Liver (tissue), 9 donors: Measurements from ENCODE around the gene GCN1. TPM values are rescaled to one million over a fixed set of nuclear protein-coding genes. Genes with fewer than 3 reads are reported as not detected.
A peak's percentile ranks its signal among the peaks of the same experiment; 100 is the strongest.

ENCODE experiments used
- DNase-seq: peaks from one replicate; pipeline ENCODE4 v3.0.0-alpha.2; 2017; ENCODE audit warnings: low spot score
- H3K27ac ChIP-seq, 2 donors: one replicate each; pipeline ENCODE4 v1.7.0; 2013; ENCODE audit warnings: inconsistent platforms in 2 of 2, low read length in 2 of 2, control low read depth in 1 of 2, low read depth in 1 of 2, mild to moderate bottlenecking in 1 of 2
- H3K27me3 ChIP-seq, 4 donors: one replicate each; pipeline versions ENCODE4 v1.6.1 to v1.7.0; 2013; ENCODE audit warnings: low read length in 3 of 4, inconsistent platforms in 1 of 4, mild to moderate bottlenecking in 1 of 4, moderate library complexity in 1 of 4; ENCODE audit not compliant: control insufficient read depth in 4 of 4, insufficient read depth in 4 of 4
- H3K36me3 ChIP-seq, 4 donors: one replicate each; pipeline versions ENCODE4 v1.6.1 to v1.7.0; 2013; ENCODE audit warnings: low read length in 3 of 4, mild to moderate bottlenecking in 3 of 4, low read depth in 1 of 4, moderate library complexity in 1 of 4; ENCODE audit not compliant: control insufficient read depth in 4 of 4, insufficient read depth in 3 of 4
- H3K4me1 ChIP-seq, 4 donors: one replicate each; pipeline versions ENCODE4 v1.6.1 to v1.7.0; 2013; ENCODE audit warnings: low read length in 3 of 4, mild to moderate bottlenecking in 3 of 4, moderate library complexity in 1 of 4; ENCODE audit not compliant: control insufficient read depth in 4 of 4, insufficient read depth in 4 of 4
- H3K4me3 ChIP-seq, 3 donors: one replicate each; pipeline versions ENCODE4 v1.6.1 to v1.7.0; 2013; ENCODE audit warnings: low read length in 3 of 3, control low read depth in 1 of 3, low read depth in 1 of 3, mild to moderate bottlenecking in 1 of 3
- H3K9ac ChIP-seq, 2 donors: one replicate each; pipeline ENCODE4 v1.7.0; 2013; ENCODE audit warnings: low read length in 2 of 2, mild to moderate bottlenecking in 2 of 2, moderate library complexity in 2 of 2, control low read depth in 1 of 2, low read depth in 1 of 2
- H3K9me3 ChIP-seq, 4 donors: one replicate each; pipeline versions ENCODE4 v1.6.1 to v1.7.0; 2013; ENCODE audit warnings: low read length in 3 of 4; ENCODE audit not compliant: control insufficient read depth in 4 of 4
- EGR1 ChIP-seq, 2 donors: IDR thresholded peaks; 2 replicates each; pipeline ENCODE4 v1.6.1; 2016 to 2018; ENCODE audit warnings: antibody characterized with exemption in 2 of 2, low read depth in 2 of 2
- FOXA1 ChIP-seq: IDR thresholded peaks from 2 replicates; pipeline ENCODE4 v1.6.1; 2016; ENCODE audit warnings: antibody characterized with exemption
- FOXA2 ChIP-seq: IDR thresholded peaks from 2 replicates; pipeline ENCODE4 v1.6.1; 2016; ENCODE audit warnings: antibody characterized with exemption
- GABPA ChIP-seq, 2 donors: IDR thresholded peaks in 1 of 2; conservative IDR thresholded peaks in 1 of 2; 2 replicates each; pipeline ENCODE4 v1.6.1; 2016; ENCODE audit warnings: antibody characterized with exemption in 2 of 2, mild to moderate bottlenecking in 1 of 2, moderate library complexity in 1 of 2
- HNF4A ChIP-seq, 2 donors: conservative IDR thresholded peaks; 2 replicates each; pipeline ENCODE4 v1.6.1; 2016; ENCODE audit warnings: antibody characterized with exemption in 2 of 2, mild to moderate bottlenecking in 2 of 2
- HNF4G ChIP-seq: IDR thresholded peaks from 2 replicates; pipeline ENCODE4 v1.6.1; 2016; ENCODE audit warnings: antibody characterized with exemption
- JUND ChIP-seq, 2 donors: IDR thresholded peaks; 2 replicates each; pipeline ENCODE4 v1.6.1; 2016; ENCODE audit warnings: antibody characterized with exemption in 2 of 2
- NR2F2 ChIP-seq: IDR thresholded peaks from 2 replicates; pipeline ENCODE4 v1.6.1; 2016; ENCODE audit warnings: antibody characterized with exemption
- RAD21 ChIP-seq, 2 donors: IDR thresholded peaks; 2 replicates each; pipeline ENCODE4 v1.6.1; 2016; ENCODE audit warnings: antibody characterized with exemption in 2 of 2, mild to moderate bottlenecking in 2 of 2
- REST ChIP-seq: IDR thresholded peaks from 2 replicates; pipeline ENCODE4 v1.6.1; 2016; ENCODE audit warnings: antibody characterized with exemption, mild to moderate bottlenecking
- RXRA ChIP-seq, 2 donors: IDR thresholded peaks; 2 replicates each; pipeline ENCODE4 v1.6.1; 2017 to 2018; ENCODE audit warnings: antibody characterized with exemption in 2 of 2, mild to moderate bottlenecking in 1 of 2
- SP1 ChIP-seq: IDR thresholded peaks from 2 replicates; pipeline ENCODE4 v1.6.1; 2018; ENCODE audit warnings: antibody characterized with exemption, mild to moderate bottlenecking
- TAF1 ChIP-seq: conservative IDR thresholded peaks from 2 replicates; pipeline ENCODE4 v1.6.1; 2016; ENCODE audit warnings: antibody characterized with exemption, mild to moderate bottlenecking
- YY1 ChIP-seq: IDR thresholded peaks from 2 replicates; pipeline ENCODE4 v1.6.1; 2016; ENCODE audit warnings: antibody characterized with exemption, mild to moderate bottlenecking
- ZBTB33 ChIP-seq: IDR thresholded peaks from 2 replicates; pipeline ENCODE4 v1.6.1; 2016; ENCODE audit warnings: antibody characterized with exemption
- WGBS: extraction: QIAGEN DNeasy Blood & Tissue Kit; methylation state at CpG from one replicate; pipeline ENCODE4 v1.1.7; 2013; 5-methylcytosine and 5-hydroxymethylcytosine counted together
- polyA plus RNA-seq, 2 donors: library from polyadenylated mRNA; stranded (reverse) in 1 of 2; unstranded in 1 of 2; fragments of 200-250 nt in 1 of 2; fragments of >200 nt in 1 of 2; fragmentation: Nextera tagmentation in 1 of 2; extraction: Ambion mirVana in 1 of 2; gene quantifications; one replicate each; pipeline versions ENCODE4 v1.2.1 to v1.2.3, GENCODE V29; 2013 to 2015
- total RNA-seq, 2 donors: library from RNA; depleted of rRNA; stranded (reverse); fragments of >200 nt; gene quantifications; one replicate each; pipeline ENCODE4 v1.2.3, GENCODE V29; 2014
- TF ChIP-seq, protein P1 (sequence below): IDR thresholded peaks from 2 replicates; pipeline ENCODE4 v1.6.1; 2016; ENCODE audit warnings: antibody characterized with exemption
- TF ChIP-seq, protein P2 (sequence below): IDR thresholded peaks from 2 replicates; pipeline ENCODE4 v1.6.1; 2016; ENCODE audit warnings: antibody characterized with exemption
- TF ChIP-seq, protein P3 (sequence below): fragments of 150-350 bp; IDR thresholded peaks from 2 replicates; pipeline ENCODE4 v1.5.1; 2017; ENCODE audit warnings: improper control_type of control experiment, low read depth, low read length; ENCODE audit not compliant: missing input control
- donor health status: healthy.
- donor health status: healthy.
- donor health status: healthy.
- donor health status: healthy.
- donor health status: healthy.

GCN1 gene
- total and polyA plus RNA-seq, 4 donors = 7.3 to 78.6 (median 25.8) TPM

DNA sequence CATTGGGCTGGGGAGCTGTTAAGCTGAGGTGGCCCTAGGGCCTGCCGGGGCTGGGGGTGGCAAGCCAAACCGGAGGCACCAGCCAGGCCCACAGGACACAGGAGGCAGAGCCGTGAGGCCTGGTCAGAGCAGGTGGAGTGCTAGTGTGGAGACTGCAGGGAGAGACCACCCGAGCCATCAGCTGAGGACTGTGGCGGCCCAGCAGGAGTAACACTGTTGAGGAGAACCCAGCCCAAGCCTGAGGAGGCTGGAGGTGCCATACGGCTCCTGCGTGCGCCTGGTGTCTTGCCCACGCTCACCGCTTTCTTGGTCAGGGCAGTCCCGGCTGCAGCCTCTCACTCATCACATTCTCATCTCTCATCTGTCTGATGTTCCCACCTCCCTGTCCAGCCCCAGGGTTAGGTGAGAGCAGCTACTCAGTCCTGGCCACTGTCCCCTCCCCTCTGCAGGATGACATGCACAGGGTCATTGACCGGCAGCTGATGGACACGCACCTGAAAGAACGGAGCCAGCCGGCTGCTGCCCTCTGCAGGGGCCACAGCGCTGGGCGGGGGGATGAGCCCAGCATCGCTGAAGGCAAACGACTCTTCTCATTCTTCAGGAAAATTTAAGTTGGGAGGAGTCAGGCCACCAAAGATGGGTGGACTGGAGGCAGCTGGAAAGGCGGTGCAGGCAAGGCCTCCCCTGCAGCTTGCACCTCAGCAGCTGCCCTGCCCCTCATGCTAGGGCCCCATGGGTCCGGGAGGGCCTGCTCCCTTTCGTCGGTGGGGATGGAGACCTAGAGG, 101.8 kb downstream of the GCN1 start:
- peaks cover 0 to under 1% (median 0%) of the 10 kb centered on the region in 4 donors for H3K4me1 ChIP-seq
- H3K27me3 ChIP-seq = no peaks in the 10 kb centered on the region
- peak; percentile 52 for DNase-seq
- no peak for TF ChIP-seq SP1
- peak; percentile 50 to 76 for TF ChIP-seq RXRA (IDR thresholded peaks at IDR 0.05)
- TF ChIP-seq RAD21 (IDR thresholded peaks at IDR 0.05) = peak in 1 of 2 donors; percentile 67
- peaks cover 2 to 17% (median 9%) of the 10 kb centered on the region in 4 donors for H3K36me3 ChIP-seq
- H3K4me3 ChIP-seq = no peak overlapping the region
- H3K27ac ChIP-seq = no peak overlapping the region
- H3K9ac ChIP-seq = no peak overlapping the region
- H3K9me3 ChIP-seq = no peaks in the 10 kb centered on the region
- 80% methylated on average over 23 of the region's 23 CpGs for WGBS

- Histone ChIP-seq H3K9me3 (no peaks in the 10 kb centered on the region), H3K27ac (no peak overlapping the region), H3K4me1 (peaks cover 0 to 12% (median 8%) of the 10 kb centered on the region in 4 donors), H3K4me3 (no peak overlapping the region), H3K27me3 (no peaks in the 10 kb centered on the region), H3K9ac (no peak overlapping the region), H3K36me3 (peaks cover 0 to 11% (median 2%) of the 10 kb centered on the region in 4 donors)
- 88% methylated on average over 12 of the region's 12 CpGs for WGBS
- TF ChIP-seq EGR1 (IDR thresholded peaks at IDR 0.05; ENCODE audit: low read depth in 2 of 2) (no peak), TAF1 (no peak), SP1 (no peak), REST (no peak), RAD21 (IDR thresholded peaks at IDR 0.05) (no peak), HNF4A (conservative IDR thresholded peaks at IDR 0.05) (no peak), FOXA2 (no peak), FOXA1 (no peak), GABPA (IDR thresholded peaks at IDR 0.05 in 1 of 2, conservative IDR thresholded peaks at IDR 0.05 in 1 of 2) (no peak), HNF4G (no peak), RXRA (IDR thresholded peaks at IDR 0.05) (no peak), NR2F2 (no peak), YY1 (no peak), ZBTB33 (no peak), JUND (IDR thresholded peaks at IDR 0.05) (no peak)
- TF ChIP-seq, protein P1, sequence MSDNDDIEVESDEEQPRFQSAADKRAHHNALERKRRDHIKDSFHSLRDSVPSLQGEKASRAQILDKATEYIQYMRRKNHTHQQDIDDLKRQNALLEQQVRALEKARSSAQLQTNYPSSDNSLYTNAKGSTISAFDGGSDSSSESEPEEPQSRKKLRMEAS = no peak
- TF ChIP-seq, protein P2, sequence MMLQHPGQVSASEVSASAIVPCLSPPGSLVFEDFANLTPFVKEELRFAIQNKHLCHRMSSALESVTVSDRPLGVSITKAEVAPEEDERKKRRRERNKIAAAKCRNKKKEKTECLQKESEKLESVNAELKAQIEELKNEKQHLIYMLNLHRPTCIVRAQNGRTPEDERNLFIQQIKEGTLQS = no peak
- TF ChIP-seq, protein P3, sequence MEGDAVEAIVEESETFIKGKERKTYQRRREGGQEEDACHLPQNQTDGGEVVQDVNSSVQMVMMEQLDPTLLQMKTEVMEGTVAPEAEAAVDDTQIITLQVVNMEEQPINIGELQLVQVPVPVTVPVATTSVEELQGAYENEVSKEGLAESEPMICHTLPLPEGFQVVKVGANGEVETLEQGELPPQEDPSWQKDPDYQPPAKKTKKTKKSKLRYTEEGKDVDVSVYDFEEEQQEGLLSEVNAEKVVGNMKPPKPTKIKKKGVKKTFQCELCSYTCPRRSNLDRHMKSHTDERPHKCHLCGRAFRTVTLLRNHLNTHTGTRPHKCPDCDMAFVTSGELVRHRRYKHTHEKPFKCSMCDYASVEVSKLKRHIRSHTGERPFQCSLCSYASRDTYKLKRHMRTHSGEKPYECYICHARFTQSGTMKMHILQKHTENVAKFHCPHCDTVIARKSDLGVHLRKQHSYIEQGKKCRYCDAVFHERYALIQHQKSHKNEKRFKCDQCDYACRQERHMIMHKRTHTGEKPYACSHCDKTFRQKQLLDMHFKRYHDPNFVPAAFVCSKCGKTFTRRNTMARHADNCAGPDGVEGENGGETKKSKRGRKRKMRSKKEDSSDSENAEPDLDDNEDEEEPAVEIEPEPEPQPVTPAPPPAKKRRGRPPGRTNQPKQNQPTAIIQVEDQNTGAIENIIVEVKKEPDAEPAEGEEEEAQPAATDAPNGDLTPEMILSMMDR = no peak
- DNase-seq = no peak
Measured at GRCh38 chr12:120091371-120092090, 103.0 kb downstream of the GCN1 start.
